Stimulated activated CD8-positive, alpha-beta memory T cell treated with anti-CD3 and anti-CD28 coated beads, Interleukin-4, amount 100 ng/mL, for 4 hours (primary cell): ENCODE results near the gene SCUBE1.

Source experiments
- DNase-seq, 2 donors: peaks; one replicate each; pipeline ENCODE4 v3.0.0-alpha.2; 2020; ENCODE audit warnings: low read depth in 2 of 2, low spot score in 1 of 2

Gene SCUBE1

GRCh38 chr22:43262990-43263644 lies 80.1 kb downstream of the SCUBE1 start:
- DNase-seq: no peak

- DNase-seq: no peak
Observed at GRCh38 chr22:43260331-43261231, 82.6 kb downstream of the SCUBE1 start.

GRCh38 chr22:43257961-43258360 lies 85.2 kb downstream of the SCUBE1 start:
- no peak for DNase-seq

GRCh38 chr22:43257549-43257948 lies 85.6 kb downstream of the SCUBE1 start:
- no peak for DNase-seq

- DNase-seq: no peak
Observed at GRCh38 chr22:43256976-43257545, 86.1 kb downstream of the SCUBE1 start.

- DNase-seq: no peak
Observed at GRCh38 chr22:43256569-43256968, 86.6 kb downstream of the SCUBE1 start.

GRCh38 chr22:43255299-43255698 lies 87.9 kb downstream of the SCUBE1 start:
- no peak for DNase-seq

GRCh38 chr22:43253839-43254238 lies 89.3 kb downstream of the SCUBE1 start:
- DNase-seq: no peak

- DNase-seq: no peak
Observed at GRCh38 chr22:43252319-43252718, 90.9 kb downstream of the SCUBE1 start.

- no peak for DNase-seq
Observed at GRCh38 chr22:43249789-43250471, 93.2 kb downstream of the SCUBE1 start.

- DNase-seq: no peak
Observed at GRCh38 chr22:43247546-43248260, 95.5 kb downstream of the SCUBE1 start.

GRCh38 chr22:43246188-43246587 lies 97.0 kb downstream of the SCUBE1 start:
- no peak for DNase-seq

GRCh38 chr22:43245717-43246116 lies 97.5 kb downstream of the SCUBE1 start:
- no peak for DNase-seq

- DNase-seq: no peak
Observed at GRCh38 chr22:43244803-43245527, 98.2 kb downstream of the SCUBE1 start.

GRCh38 chr22:43244402-43244801 lies 98.8 kb downstream of the SCUBE1 start:
- DNase-seq: no peak

GRCh38 chr22:43243324-43243723 lies 99.8 kb downstream of the SCUBE1 start:
- no peak for DNase-seq

- no peak for DNase-seq
Observed at GRCh38 chr22:43242627-43243026, 100.5 kb downstream of the SCUBE1 start.

GRCh38 chr22:43241699-43242386 lies 101.3 kb downstream of the SCUBE1 start:
- DNase-seq: no peak

- DNase-seq: no peak
Observed at GRCh38 chr22:43241138-43241597, 102.0 kb downstream of the SCUBE1 start.

- no peak for DNase-seq
Observed at GRCh38 chr22:43240614-43241013, 102.6 kb downstream of the SCUBE1 start.
